DND-41 (cell line): ENCODE measurements around the gene HDDC2.
"Not testable (repeated sequence)": the region's sequence is repeated elsewhere in the genome, so short reads cannot be mapped to it uniquely, and the experiment has no call there.

Source experiments
- ATAC-seq: fragments of 200-7000 bp; cut with Tn5 transposase; 3 replicates; pipeline ENCODE4 v1.9.1; 2021; ENCODE audit warnings: low read depth; ENCODE audit not compliant: insufficient read depth
- DNase-seq: peaks from one replicate; pipeline ENCODE4 v3.0.0-alpha.2; 2020
- H2AFZ ChIP-seq: 2 replicates; pipeline ENCODE4 v1.6.0; 2012; ENCODE audit warnings: low read depth, low read length
- H3K27ac ChIP-seq: 2 replicates; pipeline ENCODE4 v1.5.1; 2012; ENCODE audit warnings: low read length, inconsistent platforms
- H3K27me3 ChIP-seq: fragments of 200-600 bp; sonication (generic); 2 replicates; pipeline ENCODE4 v1.6.0; 2012; ENCODE audit warnings: low read length, mild to moderate bottlenecking, inconsistent platforms; ENCODE audit not compliant: insufficient read depth, poor library complexity
- H3K36me3 ChIP-seq: 2 replicates; pipeline ENCODE4 v1.5.1; 2012; ENCODE audit warnings: low read length, inconsistent platforms; ENCODE audit not compliant: insufficient read depth
- H3K4me1 ChIP-seq: 2 replicates; pipeline ENCODE4 v1.5.1; 2012; ENCODE audit warnings: mild to moderate bottlenecking, low read length; ENCODE audit not compliant: insufficient read depth
- H3K4me2 ChIP-seq: 2 replicates; pipeline ENCODE4 v1.6.0; 2012; ENCODE audit warnings: mild to moderate bottlenecking, moderate library complexity, low read length, inconsistent platforms; ENCODE audit not compliant: insufficient read depth
- H3K4me3 ChIP-seq, 2 experiments: fragments of 200-600 bp in 1 of 2; shearing (Covaris generic) in 1 of 2; 2 replicates each; pipeline ENCODE4 v1.5.1; 2012 to 2016; ENCODE audit warnings: inconsistent platforms in 2 of 2, low read length in 2 of 2, mild to moderate bottlenecking in 2 of 2, low read depth in 1 of 2, moderate library complexity in 1 of 2
- H3K79me2 ChIP-seq: 2 replicates; pipeline ENCODE4 v1.6.0; 2012; ENCODE audit warnings: low read length, inconsistent platforms; ENCODE audit not compliant: insufficient read depth
- H3K9ac ChIP-seq: 2 replicates; pipeline ENCODE4 v1.6.0; 2012; ENCODE audit warnings: low read depth, mild to moderate bottlenecking, inconsistent platforms, low read length, moderate library complexity
- H3K9me3 ChIP-seq: 2 replicates; pipeline ENCODE4 v1.5.1; 2012; ENCODE audit warnings: low read length, moderate library complexity, mild to moderate bottlenecking, inconsistent platforms; ENCODE audit not compliant: insufficient read depth, severe bottlenecking
- H4K20me1 ChIP-seq: 2 replicates; pipeline ENCODE4 v1.6.0; 2012; ENCODE audit warnings: low read length; ENCODE audit not compliant: insufficient read depth
- CTCF ChIP-seq: IDR thresholded peaks from 2 replicates; pipeline ENCODE4 v1.5.1; 2012; ENCODE audit warnings: borderline replicate concordance, low read length, moderate library complexity, mild to moderate bottlenecking; ENCODE audit not compliant: poor library complexity, severe bottlenecking; ENCODE audit errors: extremely low read depth
- EZH2 ChIP-seq: IDR thresholded peaks from 3 replicates; pipeline ENCODE4 v1.6.1; 2012; ENCODE audit warnings: borderline replicate concordance, low read depth, mild to moderate bottlenecking, moderate library complexity, low read length, inconsistent platforms; ENCODE audit not compliant: severe bottlenecking

HDDC2 gene

GRCh38 chr6:125282470-125282869 lies 19.3 kb downstream of the HDDC2 start:
- H3K4me1 ChIP-seq, H3K4me2 ChIP-seq, H3K9me3 ChIP-seq, H3K27me3 ChIP-seq, H3K9ac ChIP-seq, H3K4me3 ChIP-seq, H3K27ac ChIP-seq, DNase-seq, ATAC-seq, H4K20me1 ChIP-seq, H2AFZ ChIP-seq: not testable (repeated sequence)
- H3K36me3 ChIP-seq: peaks cover 59% of the 10 kb centered on the region
- peaks cover 16% of the 10 kb centered on the region; the same call in 1 of the 2 replicates for H3K79me2 ChIP-seq

GRCh38 chr6:125280370-125281035 lies 21.3 kb downstream of the HDDC2 start:
- not testable (repeated sequence) for H3K27me3 ChIP-seq, H3K9ac ChIP-seq, H3K4me1 ChIP-seq, DNase-seq, H3K27ac ChIP-seq, H3K4me3 ChIP-seq, H3K9me3 ChIP-seq, ATAC-seq, H2AFZ ChIP-seq, H3K4me2 ChIP-seq, H4K20me1 ChIP-seq
- H3K36me3 ChIP-seq: peaks cover 55% of the 10 kb centered on the region
- peaks cover 13% of the 10 kb centered on the region; the same call in 1 of the 2 replicates for H3K79me2 ChIP-seq

- H3K4me1 ChIP-seq: no peaks in the 10 kb centered on the region
- DNase-seq (no peak), ATAC-seq (no peak)
- peaks cover 52% of the 10 kb centered on the region for H3K36me3 ChIP-seq
- H3K79me2 ChIP-seq: peaks cover 13% of the 10 kb centered on the region; the same call in 1 of the 2 replicates
- no peak overlapping the region for H3K9ac ChIP-seq
- H2AFZ ChIP-seq: no peak overlapping the region
- H3K4me2 ChIP-seq: no peak overlapping the region
- no peaks in the 10 kb centered on the region for H3K27me3 ChIP-seq
- no peak overlapping the region for H3K4me3 ChIP-seq
- peaks cover 3% of the 10 kb centered on the region; the same call in 1 of the 2 replicates for H4K20me1 ChIP-seq
- no peak overlapping the region for H3K27ac ChIP-seq
- no peak for TF ChIP-seq EZH2
- TF ChIP-seq CTCF: no peak
- H3K9me3 ChIP-seq: no peaks in the 10 kb centered on the region
Measured at GRCh38 chr6:125279961-125280360, 21.8 kb downstream of the HDDC2 start.

GRCh38 chr6:125277838-125278237 lies 23.9 kb downstream of the HDDC2 start:
- DNase-seq: no peak
- Histone ChIP-seq H4K20me1 (peaks cover 3% of the 10 kb centered on the region; the same call in 1 of the 2 replicates), H3K4me3 (no peak overlapping the region), H3K4me2 (no peak overlapping the region), H2AFZ (no peak overlapping the region), H3K4me1 (no peaks in the 10 kb centered on the region), H3K27ac (no peak overlapping the region), H3K27me3 (no peaks in the 10 kb centered on the region), H3K9me3 (no peaks in the 10 kb centered on the region), H3K9ac (no peak overlapping the region), H3K79me2 (peaks cover 13% of the 10 kb centered on the region; the same call in 1 of the 2 replicates), H3K36me3 (peaks cover 67% of the 10 kb centered on the region)
- no peak for ATAC-seq
- TF ChIP-seq EZH2 (no peak), CTCF (no peak)
